NT2/D1 (cell line): ENCODE measurements around the gene KRT222.

ENCODE experiments used
- SUZ12 ChIP-seq: IDR thresholded peaks from 2 replicates; pipeline ENCODE4 v1.6.1; 2011; ENCODE audit not compliant: insufficient read length, insufficient read depth; ENCODE audit errors: extremely low read depth
- ZNF274 ChIP-seq: IDR thresholded peaks from 2 replicates; pipeline ENCODE4 v1.6.1; 2011; ENCODE audit warnings: mild to moderate bottlenecking, low read depth, low read length

- TF ChIP-seq ZNF274 (no peak), SUZ12 (no peak)
These were observed 16.0 kb upstream of the KRT222 start for GRCh38 chr17:40680998-40681397.
